ENCODE measurements around the gene MAEA.

Gene MAEA

DNA sequence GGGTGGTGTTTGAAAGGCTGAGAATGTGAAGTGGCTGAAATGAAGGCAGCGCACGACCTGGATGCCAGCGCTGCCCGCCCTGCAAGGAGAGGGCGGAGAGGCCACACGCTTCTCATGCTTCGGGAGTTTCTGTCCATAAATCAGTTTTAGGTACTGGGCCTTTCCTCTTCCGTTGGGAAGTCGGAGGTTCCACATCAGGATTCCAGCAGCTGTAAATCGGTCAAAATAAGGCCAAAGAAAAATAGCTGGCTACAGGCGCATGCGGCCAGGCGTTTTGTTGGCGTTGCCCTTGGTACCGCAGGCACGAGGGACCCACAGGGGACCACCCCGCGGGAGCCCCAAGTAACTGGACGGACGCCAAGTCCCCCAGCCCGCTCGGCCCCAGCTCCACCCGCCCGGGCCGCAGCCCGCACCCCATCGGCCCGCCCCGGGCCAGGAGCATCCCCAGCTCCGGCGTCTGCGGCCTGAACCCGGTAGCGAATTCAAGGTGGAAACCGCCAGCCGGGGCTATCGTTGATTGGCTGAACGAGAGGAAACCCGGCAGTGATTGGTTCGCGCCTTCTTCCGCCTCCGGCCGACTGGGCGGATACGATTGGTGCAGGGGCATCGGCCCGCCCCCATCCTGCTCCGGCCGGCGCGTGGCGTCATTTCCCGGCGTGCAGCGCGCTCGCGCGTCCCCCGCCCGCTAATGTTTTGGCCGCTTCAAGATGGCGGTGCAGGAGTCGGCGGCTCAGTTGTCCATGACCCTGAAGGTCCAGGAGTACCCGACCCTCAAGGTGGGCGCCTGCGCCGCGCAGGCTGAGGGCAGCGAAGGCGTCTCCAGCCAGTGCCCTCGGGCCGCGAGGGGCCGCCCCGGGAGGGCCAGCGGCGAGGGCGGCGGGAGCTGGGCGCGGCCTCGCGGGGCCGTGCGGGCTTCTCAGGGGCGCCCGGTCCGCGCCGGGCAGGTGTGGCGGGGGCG is at the start of gene MAEA:
Gene MAEA (plus strand): TSS at position 685 of the 958 bp plus-strand sequence. CDS start 23 bp downstream, at position 708.
- DNase-seq (ENCODE audit: low read depth), result peak; percentile 94

DNA sequence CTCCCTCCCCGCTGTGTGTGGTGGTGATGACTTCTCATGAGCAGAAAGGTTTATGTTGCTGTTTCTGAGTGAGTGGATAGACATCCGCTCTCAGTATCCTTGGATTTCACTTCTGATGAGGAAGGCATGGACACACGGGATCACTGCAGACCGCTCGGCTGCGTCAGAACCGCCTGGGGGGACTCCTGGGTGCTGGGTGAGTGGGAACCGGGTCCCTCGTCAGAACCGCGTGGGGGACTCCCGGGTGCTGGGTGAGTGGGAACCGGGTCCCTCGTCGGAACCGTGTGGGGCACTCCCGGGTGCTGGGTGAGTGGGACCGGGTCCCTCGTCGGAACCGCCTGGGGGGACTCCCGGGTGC is 49.8 kb upstream of the MAEA start:
- no peak for DNase-seq (ENCODE audit: low read depth)

DNA sequence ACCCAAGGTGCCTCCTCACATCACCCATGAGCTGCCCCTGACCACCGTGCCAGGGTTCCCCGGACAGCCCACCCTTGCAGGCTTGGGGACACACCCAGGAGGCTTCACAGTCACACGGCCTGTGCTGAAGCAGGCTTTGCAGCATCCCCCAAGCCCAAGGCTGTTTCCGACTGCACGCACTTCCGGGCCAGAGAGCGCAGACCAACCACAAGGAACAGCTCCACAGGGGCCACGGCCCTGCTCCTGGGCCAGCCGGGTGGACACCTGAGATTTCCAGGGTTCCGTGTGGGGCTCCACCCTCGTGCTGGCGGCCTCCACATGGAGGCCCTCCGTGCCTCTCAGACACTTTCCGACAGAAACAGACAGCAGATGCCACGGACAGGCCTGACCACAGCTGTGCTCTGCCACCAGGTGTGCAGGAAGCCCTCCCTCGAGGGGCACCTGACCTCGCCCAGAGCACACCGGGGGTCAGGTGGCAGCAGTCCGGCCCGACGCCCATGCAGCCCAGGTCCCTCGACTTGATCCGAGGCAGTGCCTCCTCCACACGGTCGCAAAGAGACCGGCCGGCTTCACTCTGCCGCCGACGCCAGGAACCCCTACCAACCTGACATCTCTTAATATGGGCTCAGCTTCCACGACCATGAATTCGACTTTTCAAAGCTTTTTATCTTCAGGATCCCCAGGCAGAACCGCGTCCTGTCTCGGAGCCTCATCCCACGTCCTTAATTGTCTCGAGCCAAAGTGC is 48.8 kb upstream of the MAEA start:
- DNase-seq (ENCODE audit: low read depth), result no peak

DNA sequence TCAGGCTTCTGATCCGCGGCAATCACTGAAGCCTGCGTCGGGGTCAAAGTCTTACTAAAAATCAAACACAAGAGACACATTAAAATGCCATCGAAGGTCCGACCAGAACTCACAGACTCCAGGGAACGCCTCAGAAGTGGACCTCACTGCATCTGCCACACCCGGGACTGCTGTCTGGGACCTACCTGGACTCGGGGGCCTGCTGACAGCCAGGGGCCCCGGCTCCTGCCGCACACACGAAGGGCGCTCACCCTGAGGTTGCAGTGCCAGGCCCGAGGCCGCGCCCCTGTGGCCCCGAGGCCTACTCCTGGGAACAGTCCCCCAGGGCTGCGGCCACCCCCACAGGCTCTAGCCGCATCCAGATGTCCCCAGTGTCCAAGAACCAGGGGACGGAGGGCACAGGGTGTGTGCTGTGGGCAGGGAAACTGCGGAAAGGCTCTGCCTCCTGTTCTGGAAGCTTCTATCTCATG is 48.2 kb upstream of the MAEA start:
- no peak for DNase-seq (ENCODE audit: low read depth)

DNA sequence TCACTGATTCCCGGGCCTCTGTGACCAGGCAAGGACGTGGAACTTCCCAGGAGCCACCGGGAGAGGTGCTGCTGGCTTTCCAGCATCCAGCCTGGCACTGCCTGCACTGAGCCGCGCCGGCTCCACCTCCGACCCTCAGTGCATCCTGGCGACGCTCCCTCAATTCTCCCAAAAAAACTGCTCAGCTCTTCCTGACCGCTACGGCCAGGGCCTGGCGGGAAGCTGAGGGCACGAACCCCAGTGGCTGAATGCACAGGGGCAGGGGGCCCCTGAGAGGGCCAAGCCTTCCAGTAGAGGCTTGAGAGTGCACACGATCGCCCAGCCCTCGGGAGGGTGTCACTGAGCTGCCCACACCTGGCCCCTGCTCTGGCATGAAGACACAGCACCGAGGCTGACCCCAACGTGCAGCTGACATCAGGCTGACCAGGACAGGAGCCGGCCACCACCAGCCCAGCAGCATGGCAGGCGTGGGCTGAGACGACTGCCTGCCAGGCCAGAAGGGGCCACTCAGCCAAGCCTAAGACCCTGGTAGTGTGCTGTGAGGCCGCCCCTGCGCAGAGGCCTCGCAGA is 47.7 kb upstream of the MAEA start:
- no peak for DNase-seq (ENCODE audit: low read depth)

DNA sequence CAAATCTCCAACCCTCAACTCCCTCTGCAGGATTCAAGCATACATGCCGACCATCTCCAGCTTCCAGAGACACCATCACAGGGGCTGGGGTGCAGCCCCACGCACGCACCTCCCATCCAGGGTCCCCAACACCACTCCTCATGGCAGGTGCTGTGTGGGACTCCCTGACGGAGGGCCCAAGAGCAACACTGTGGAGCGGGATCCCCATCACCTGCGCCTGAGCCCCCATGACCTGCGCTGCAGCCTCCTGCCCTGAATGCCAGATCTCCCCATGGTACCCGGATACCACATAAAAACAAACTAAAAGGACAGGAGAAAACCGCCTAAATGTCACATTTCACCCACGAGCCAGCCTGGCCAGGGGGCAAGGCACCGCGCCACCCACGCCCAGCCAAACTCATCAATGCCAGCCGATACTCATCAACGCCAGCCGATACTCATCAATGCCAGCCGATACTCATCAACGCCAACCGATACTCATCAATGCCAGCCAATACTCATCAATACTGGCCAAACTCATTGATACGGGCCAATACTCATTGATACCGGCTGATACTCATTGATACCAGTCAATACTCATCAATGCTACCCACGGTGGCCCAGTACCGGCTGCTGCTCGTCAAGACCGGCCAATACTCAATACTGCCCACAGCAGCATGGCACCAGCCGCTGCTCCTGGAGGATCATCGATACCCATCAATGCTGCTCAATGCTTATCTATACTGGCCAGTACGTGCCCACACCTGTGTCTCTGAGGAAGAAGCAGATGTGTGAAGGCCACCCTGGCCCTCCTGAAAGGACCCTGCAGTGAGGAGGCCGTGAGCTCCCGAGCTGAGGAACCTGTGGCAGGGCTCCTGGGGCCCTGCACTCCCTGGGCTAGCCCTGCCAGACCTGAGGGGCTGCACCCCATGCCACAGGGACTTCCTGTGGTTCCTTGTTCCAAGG is 46.9 kb upstream of the MAEA start:
- DNase-seq (ENCODE audit: low read depth), result no peak

DNA sequence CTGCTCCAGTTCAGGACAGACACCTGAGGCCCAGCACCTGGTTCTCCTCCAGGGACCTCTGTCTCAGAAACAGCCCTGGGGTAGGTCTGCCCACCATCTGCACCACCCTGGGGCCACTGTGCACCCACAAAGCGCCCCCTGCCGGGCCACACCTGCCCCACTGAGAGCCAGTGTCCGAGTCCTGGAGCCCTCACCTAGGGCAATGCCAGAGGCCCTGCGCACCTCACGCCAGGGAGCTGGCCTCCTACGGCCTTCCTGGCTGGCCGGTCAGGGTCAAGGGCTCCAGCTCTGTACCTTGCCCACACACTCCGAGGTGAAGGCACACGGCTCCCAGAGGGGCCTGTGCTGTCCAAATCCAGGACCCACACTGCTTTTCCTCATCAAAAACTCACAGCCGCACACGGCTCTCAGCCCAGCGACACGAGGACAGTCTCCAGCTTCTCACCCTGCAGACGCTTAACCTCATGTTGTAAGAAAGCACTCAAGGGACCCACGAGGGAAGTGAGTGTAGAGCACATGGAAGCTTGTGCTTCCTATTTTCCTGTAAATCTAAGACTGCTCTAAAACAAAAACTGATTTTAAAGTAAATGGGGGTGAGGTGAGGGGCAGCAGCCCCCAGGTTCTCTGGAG is 46.1 kb upstream of the MAEA start:
- no peak for DNase-seq (ENCODE audit: low read depth)

DNA sequence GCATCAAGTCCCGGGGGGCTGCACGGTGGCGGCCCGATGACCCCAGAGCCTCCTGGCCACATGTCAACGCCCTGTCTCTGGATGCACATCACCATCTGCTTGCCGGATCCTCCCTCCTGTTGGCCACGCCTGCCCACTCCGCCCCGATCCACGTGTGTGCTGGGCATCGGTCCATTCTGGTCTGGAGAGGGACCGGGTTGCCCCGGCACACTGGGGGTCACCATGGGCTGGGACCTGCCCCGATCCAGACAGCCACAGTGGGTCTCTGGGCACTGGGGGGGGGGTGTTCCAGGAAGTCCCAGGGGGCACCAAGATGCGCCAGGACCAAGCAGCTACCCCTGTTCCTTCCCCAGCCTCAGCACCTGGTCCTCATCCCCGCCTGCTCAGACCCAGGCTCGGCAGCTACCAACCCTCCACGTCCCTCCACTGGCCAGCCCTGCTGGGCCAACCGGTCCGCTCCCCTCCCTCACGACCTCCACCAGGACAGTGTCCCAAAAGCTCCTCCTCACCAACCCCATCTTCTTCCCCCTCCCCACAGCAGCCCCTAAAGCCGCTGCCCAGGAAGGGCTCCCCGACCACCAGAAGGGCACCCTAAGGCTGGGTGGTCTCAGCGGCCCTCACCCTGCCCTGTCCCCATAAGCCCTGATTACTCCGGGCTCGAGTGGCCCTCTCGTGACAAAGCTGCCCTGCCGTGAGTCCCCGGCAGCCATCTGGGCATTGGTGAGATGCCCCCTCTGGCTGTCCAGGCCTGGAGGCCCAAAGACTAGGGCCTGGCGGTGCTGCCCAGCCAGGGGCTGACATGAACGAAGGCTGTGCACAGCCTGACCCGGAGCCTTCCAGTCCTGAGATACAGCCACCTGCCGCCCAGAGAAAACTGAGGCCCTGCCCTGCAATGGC is 45.4 kb upstream of the MAEA start:
- no peak for DNase-seq (ENCODE audit: low read depth)

DNA sequence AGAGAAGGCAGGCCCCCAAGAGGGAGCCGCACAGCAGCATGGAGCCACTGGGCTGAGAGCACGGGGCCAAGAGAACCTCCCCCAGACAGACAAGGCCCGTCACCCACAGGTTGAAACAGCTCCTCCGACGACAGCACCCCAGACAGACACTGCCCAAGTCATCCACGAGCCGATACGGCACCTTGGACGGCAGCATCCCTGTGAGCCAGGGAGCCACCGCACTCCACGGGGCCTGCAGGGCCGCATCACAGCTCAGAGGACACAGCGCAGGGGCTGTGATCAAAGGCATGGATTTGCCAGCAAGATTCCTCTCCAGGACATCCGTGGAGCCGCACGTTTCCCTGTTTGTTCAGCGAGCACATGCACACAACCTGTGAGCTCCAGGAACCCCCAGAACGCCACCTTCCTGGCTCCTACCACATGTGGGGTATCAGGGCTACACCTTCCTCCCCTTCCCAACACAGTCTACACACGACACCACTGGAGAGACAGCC is 44.7 kb upstream of the MAEA start:
- no peak for DNase-seq (ENCODE audit: low read depth)

DNA sequence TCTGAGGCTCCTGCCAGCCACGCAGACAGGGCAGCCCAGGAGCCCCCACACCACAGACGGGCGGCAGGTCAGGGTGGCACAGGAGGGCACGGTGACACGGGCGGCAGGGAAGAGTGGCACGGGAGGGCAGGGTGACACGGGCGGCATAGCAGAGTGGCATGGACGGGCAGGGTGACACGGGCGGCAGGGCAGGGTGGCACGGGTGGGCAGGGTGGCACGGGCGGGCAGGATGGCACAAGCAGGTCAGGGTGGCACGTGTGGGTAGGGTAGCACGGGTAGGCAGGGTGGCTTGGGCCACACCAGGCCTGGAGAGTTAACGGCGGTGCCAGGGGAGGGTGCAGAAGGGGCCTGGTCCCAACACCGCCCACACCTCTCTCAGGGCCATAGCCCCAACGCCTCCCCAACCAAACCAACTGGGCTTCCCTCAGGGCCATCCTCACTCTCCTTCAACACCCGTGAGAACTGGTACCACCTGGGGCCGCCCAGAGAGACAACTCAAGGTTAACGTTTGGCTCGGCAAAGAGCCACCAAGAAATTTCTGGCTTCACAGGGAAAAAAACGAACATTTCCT is 44.1 kb upstream of the MAEA start:
- no peak for DNase-seq (ENCODE audit: low read depth)

DNA sequence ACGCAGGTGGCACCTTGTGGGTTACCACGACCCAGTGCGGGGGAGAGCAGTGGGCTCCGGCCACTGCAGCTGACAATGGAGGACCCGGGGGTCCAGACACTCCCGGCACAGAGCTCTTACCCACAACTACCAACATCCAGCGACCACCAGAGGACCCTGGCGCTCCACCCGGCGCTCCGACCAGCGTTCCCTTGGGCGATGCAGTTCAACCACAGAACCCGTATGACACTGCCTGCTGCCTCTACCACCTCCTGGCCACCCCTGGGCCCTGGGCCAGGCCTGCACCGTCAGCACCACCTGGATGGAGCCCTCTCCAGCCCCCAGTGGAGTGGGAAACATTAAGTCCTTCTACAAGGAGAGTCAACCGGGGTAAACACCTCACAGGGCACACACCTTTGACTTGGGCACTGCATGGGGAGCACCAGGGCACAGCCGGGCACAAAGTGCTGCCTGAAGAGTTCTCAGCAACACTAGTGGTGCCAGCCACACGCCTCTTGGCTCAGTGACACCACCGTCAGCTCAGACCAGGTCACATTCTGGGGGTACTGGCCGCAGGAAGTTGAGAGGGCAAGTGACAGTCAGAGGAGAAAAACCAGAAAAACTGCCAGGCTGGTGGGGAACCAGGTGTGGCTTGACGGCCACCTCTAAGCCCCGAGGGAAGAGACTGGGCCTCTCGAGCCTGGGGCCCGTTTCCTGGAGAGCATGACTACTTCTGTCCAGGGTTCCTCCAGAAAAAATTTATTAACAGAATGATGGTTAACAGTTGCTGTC is 43.4 kb upstream of the MAEA start:
- no peak for DNase-seq (ENCODE audit: low read depth)

DNA sequence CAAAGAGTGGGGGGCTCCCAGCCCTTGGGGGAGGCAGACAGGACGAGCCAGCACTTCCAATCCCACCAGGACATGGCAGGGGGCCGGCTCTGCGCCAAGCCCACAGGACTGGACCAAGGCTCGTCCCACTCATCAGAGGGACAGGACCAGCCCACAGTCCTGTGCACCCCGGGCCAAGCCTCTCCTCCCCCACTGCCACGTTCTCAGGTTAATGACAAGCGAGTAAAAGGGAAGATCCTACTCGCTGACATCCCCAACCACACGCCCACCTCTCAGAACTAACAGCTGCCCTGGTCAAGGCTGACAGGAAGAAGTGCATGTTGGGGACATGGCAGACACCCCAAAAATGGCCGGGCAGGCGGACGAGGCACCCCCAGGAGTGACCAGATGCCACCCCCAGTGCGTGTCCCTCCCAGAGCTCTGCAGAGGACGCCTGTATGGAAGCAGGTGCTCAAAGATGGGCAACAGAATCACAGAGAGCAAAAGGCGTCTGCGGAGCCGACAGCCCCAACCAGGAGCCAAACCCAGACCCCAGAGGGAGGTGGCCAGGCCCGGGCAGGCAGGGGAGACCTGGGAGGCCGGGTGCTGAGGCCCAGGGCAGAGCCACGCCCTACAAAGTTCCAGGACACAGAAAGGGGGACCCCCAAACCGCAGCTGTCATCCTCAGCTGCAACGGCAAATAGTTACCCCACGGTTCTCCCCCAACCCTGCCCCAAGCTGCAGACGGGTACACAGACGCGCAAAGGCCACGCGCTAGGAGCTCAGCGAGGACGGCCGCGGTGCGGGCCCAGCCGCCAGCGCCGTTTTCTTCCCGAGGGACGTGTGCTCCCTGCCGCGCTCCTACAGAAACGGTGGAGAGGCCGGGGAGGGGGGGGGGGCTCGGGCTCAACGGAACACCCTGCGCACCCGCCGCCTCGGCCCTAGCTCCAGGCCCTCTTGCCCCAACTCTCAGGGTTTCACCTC is 42.5 kb upstream of the MAEA start:
- DNase-seq (ENCODE audit: low read depth), result no peak

DNA sequence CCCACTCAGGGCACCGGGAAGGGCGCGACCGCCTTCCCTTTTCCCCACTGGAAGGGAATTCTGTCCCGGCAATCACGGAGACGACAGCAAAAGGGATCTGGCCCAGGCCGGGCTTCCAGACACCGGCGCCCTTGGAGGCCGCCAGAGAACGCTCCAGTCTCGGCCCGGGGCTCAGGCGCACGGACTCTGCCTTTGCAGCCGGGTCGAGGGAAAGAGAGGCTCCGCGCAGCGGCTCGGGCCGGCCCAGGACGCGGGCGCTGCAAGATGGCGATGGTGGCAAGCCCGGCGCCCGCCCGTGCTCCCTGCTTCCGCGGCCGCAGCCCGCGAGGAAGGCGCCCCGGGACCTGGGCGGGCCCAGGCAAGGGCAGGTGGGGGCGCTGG is 41.8 kb upstream of the MAEA start:
- DNase-seq (ENCODE audit: low read depth), result peak; percentile 20

DNA sequence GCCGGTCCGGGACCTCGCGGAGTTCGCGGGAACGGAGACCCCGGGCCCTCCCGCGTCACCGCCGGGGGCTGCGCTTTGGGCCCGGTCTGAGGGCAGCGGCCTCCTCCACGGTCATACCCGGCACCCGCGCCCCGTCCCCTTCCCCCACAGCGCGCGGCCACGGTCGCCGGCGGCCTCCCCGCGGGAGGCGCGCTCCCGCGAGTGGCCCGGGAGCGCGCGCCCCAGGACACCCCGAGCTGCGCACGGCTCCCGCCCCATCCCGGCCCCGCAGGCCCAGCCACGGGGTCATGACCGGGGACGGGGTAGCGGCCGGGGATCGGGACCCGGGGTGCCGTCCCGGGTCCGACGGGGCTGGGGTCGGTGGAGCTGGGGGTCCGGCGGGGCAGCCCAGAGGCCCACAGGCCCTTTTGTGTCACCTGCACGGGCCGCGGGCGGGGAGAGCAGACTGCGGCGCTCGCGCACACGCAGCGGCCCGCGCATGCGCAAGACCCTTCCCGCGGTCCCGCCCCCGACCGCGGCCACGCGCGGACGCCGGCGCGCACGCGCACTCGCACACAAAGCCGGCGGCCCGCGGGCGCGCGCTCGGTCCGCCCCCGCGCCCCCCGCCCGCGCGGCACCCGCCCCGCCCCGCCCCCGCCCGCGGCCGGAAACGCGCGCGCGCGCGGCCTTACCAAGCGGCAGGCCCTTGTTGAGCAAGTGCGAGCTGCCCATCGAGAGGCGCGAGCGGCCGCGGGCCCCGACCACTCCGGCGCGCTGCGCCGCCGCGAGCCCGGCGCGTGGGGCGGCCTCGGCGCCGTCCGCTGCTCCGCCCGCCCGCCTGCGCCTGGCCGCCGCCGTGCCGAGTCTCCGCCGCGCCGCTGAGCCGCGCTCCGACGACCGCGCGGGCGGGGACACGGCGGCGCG is 41.2 kb upstream of the MAEA start, which contains the start of gene CTBP1:
Gene CTBP1 (minus strand): TSS at position 886 of the 903 bp plus-strand sequence. CDS start 7,799 bp downstream, outside the sequence.
- peak; percentile 83 for DNase-seq (ENCODE audit: low read depth)

DNA sequence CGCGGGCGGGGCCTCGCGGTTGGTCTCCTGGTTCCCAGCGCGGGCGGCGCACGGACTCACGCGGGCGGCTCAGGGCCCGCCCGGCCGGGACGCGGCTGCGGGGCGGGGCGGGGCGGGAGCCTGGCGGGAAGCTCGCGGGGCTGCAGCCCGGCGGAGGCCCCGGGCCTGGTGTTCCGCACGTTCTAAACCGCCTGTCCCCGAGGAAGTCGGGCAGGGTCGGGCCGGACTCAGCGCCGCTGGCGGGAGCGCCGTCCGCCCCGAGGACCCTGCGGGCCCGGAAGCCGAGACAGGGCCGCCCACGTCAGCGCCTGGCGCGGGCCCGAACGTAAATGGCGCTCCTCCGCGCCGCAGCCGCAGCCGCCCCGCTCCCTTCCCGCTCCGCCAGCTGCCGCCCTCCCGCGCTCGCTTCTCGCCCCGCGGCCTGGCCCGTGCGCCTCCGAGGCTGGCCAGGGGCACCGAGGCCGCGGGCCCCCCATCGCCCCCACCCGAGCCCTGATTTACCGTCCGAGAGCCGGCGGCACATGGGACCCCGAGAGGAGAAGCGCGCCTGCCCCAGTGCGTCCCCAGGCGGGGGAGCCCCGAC is 40.5 kb upstream of the MAEA start:
- DNase-seq (ENCODE audit: low read depth), result peak; percentile 66

All from stimulated activated CD8-positive, alpha-beta memory T cell treated with anti-CD3 and anti-CD28 coated beads, Interleukin-15, amount 100 ng/mL, for 24 hours (primary cell).